Measurements from ENCODE around the gene HECW1. TPM values are rescaled to one million over a fixed set of nuclear protein-coding genes. Genes with fewer than 3 reads are reported as not detected.

Gene HECW1
- total RNA-seq, 1 donor from 2014 or later: 0.11 TPM

DNA sequence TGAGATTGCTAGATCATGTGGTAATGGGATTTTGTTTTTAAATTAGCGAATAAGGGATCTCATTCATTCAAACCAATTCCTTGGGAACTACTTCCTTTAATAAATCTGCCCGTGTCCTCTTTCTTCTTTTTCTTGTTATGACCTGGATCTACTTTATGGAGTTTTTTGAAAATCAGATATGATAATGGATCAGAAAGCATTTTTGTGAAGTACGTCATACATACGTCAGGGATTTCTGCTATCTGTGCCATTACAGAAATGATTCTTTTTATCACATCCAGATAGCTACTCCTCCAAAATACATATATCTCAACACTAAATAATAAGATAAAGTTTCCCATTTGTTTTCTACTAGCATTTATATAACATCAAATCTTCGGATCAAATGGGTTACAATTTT is 430.3 kb downstream of the HECW1 start:
- H3K9me3 Mint-ChIP-seq: peaks cover 8% of the 10 kb centered on the region
- Histone ChIP-seq H3F3A (ENCODE audit: low read depth) (no peaks in the 10 kb centered on the region), H3K27ac (no peak overlapping the region), H3K9me3 (ENCODE audit: low read depth) (no peaks in the 10 kb centered on the region), H4K20me1 (ENCODE audit: low read depth) (no peaks in the 10 kb centered on the region), H2AFZ (replicated peaks) (no peak overlapping the region), H3K4me1 (no peaks in the 10 kb centered on the region), H3K9ac (no peak overlapping the region), H3K27me3 (no peaks in the 10 kb centered on the region), H3K79me2 (ENCODE audit: low read depth) (no peaks in the 10 kb centered on the region), H3K4me3 (no peak overlapping the region), H3K4me2 (no peak overlapping the region), H3K36me3 (no peaks in the 10 kb centered on the region)
- peaks cover 3% of the 10 kb centered on the region for H3K4me1 Mint-ChIP-seq
- H3K27ac Mint-ChIP-seq: no peak overlapping the region
- TF ChIP-seq EZH2 (IDR thresholded peaks at IDR 0.05) (no peak), EZH2phosphoT487 (IDR thresholded peaks at IDR 0.05) (no peak)
- TF ChIP-seq, protein P1, sequence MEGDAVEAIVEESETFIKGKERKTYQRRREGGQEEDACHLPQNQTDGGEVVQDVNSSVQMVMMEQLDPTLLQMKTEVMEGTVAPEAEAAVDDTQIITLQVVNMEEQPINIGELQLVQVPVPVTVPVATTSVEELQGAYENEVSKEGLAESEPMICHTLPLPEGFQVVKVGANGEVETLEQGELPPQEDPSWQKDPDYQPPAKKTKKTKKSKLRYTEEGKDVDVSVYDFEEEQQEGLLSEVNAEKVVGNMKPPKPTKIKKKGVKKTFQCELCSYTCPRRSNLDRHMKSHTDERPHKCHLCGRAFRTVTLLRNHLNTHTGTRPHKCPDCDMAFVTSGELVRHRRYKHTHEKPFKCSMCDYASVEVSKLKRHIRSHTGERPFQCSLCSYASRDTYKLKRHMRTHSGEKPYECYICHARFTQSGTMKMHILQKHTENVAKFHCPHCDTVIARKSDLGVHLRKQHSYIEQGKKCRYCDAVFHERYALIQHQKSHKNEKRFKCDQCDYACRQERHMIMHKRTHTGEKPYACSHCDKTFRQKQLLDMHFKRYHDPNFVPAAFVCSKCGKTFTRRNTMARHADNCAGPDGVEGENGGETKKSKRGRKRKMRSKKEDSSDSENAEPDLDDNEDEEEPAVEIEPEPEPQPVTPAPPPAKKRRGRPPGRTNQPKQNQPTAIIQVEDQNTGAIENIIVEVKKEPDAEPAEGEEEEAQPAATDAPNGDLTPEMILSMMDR (IDR thresholded peaks at IDR 0.05): no peak
- H3K36me3 Mint-ChIP-seq: no peaks in the 10 kb centered on the region
- no peak overlapping the region for H3K4me3 Mint-ChIP-seq
- peaks cover 2% of the 10 kb centered on the region for H3K27me3 Mint-ChIP-seq (ENCODE audit: insufficient read depth, low read depth)
- DNase-seq (ENCODE audit: low spot score): no peak

GRCh38 chr7:43546231-43546630 is 433.8 kb downstream of the HECW1 start:
- no peaks in the 10 kb centered on the region for H3K9me3 ChIP-seq (ENCODE audit: low read depth)
- H3K9ac ChIP-seq: no peak overlapping the region
- H2AFZ ChIP-seq (replicated peaks): no peak overlapping the region
- H3K36me3 ChIP-seq: no peaks in the 10 kb centered on the region
- no peaks in the 10 kb centered on the region for H3K27me3 Mint-ChIP-seq (ENCODE audit: insufficient read depth, low read depth)
- H3F3A ChIP-seq (ENCODE audit: low read depth): no peaks in the 10 kb centered on the region
- no peak overlapping the region for H3K4me2 ChIP-seq
- H3K27ac ChIP-seq: no peak overlapping the region
- H4K20me1 ChIP-seq (ENCODE audit: low read depth): no peaks in the 10 kb centered on the region
- H3K4me1 ChIP-seq: no peaks in the 10 kb centered on the region
- TF ChIP-seq EZH2 (IDR thresholded peaks at IDR 0.05) (no peak), EZH2phosphoT487 (IDR thresholded peaks at IDR 0.05) (no peak)
- TF ChIP-seq, protein P1 (IDR thresholded peaks at IDR 0.05): no peak
- H3K9me3 Mint-ChIP-seq: peaks cover 8% of the 10 kb centered on the region
- H3K79me2 ChIP-seq (ENCODE audit: low read depth): no peaks in the 10 kb centered on the region
- H3K27me3 ChIP-seq: no peaks in the 10 kb centered on the region
- no peak overlapping the region for H3K27ac Mint-ChIP-seq
- no peaks in the 10 kb centered on the region for H3K36me3 Mint-ChIP-seq
- H3K4me1 Mint-ChIP-seq: no peaks in the 10 kb centered on the region
- H3K4me3 ChIP-seq: no peak overlapping the region
- H3K4me3 Mint-ChIP-seq: no peak overlapping the region
- no peak for DNase-seq (ENCODE audit: low spot score)

DNA sequence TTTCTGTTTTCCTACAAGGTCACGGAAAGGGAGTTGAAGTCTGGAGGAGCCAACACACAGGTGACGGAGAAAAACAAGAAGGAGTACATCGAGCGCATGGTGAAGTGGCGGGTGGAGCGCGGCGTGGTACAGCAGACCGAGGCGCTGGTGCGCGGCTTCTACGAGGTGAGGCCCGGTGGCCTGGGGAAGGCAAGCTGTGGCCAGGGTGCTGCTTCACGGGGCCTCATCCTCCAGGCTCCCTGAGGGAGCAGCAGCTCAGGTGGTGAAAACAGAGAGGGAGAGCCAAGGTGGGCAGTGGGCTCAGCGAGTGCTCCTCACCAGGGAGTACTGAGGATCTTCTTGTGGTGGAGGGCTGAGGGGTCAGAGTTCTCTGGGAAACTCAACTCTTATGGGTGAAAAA is 438.0 kb downstream of the HECW1 start:
- Mint-ChIP-seq H3K27ac (no peak overlapping the region), H3K9me3 (peaks cover 8% of the 10 kb centered on the region), H3K36me3 (no peaks in the 10 kb centered on the region), H3K4me1 (peaks cover 3% of the 10 kb centered on the region), H3K27me3 (ENCODE audit: insufficient read depth, low read depth) (no peaks in the 10 kb centered on the region), H3K4me3 (no peak overlapping the region)
- peaks cover 5% of the 10 kb centered on the region for H3K4me1 ChIP-seq
- H4K20me1 ChIP-seq (ENCODE audit: low read depth): no peaks in the 10 kb centered on the region
- H3K27me3 ChIP-seq: no peaks in the 10 kb centered on the region
- H3K4me2 ChIP-seq: no peak overlapping the region
- no peaks in the 10 kb centered on the region for H3K79me2 ChIP-seq (ENCODE audit: low read depth)
- H3K9ac ChIP-seq: no peak overlapping the region
- H3K36me3 ChIP-seq: no peaks in the 10 kb centered on the region
- TF ChIP-seq EZH2phosphoT487 (IDR thresholded peaks at IDR 0.05) (no peak), EZH2 (IDR thresholded peaks at IDR 0.05) (no peak)
- TF ChIP-seq, protein P1 (IDR thresholded peaks at IDR 0.05): no peak
- H2AFZ ChIP-seq (replicated peaks): no peak overlapping the region
- H3K9me3 ChIP-seq (ENCODE audit: low read depth): no peaks in the 10 kb centered on the region
- H3K4me3 ChIP-seq: no peak overlapping the region
- H3F3A ChIP-seq (ENCODE audit: low read depth): peaks cover 3% of the 10 kb centered on the region
- DNase-seq (ENCODE audit: low spot score): no peak
- no peak overlapping the region for H3K27ac ChIP-seq

All from neural progenitor cell (in vitro differentiated cells).